HL-60 (cell line): ENCODE results near the gene FGFBP3.
A peak's percentile ranks its signal among the peaks of the same experiment; 100 is the strongest.

Experiments used
- DNase-seq, 2 experiments: peaks; one replicate each; pipeline ENCODE4 v3.0.0-alpha.2; 2010 to 2020; ENCODE audit warnings: low read depth in 1 of 2, low spot score in 1 of 2
- H3K27ac ChIP-seq: fragments of 250-450 bp; sonication (Bioruptor Pico); replicated peaks from 2 replicates; pipeline ENCODE4 v1.5.1; 2020; ENCODE audit warnings: mild to moderate bottlenecking, moderate library complexity
- H3K27me3 ChIP-seq: fragments of 250-450 bp; sonication (Bioruptor Pico); 2 replicates; pipeline ENCODE4 v1.5.1; 2021; ENCODE audit warnings: mild to moderate bottlenecking, moderate library complexity; ENCODE audit not compliant: insufficient read depth, poor library complexity, severe bottlenecking
- H3K4me3 ChIP-seq: replicated peaks from 2 replicates; pipeline ENCODE4 v1.5.1; 2011; ENCODE audit warnings: mild to moderate bottlenecking, control low read depth, low read length; ENCODE audit not compliant: insufficient read depth
- GABPA ChIP-seq: IDR thresholded peaks from 2 replicates; pipeline ENCODE4 v1.6.1; 2012; ENCODE audit warnings: low read depth
- POLR2AphosphoS5 ChIP-seq: IDR thresholded peaks from 2 replicates; pipeline ENCODE4 v1.6.1; 2012; ENCODE audit warnings: low read depth
- SPI1 ChIP-seq: IDR thresholded peaks from 2 replicates; pipeline ENCODE4 v1.6.1; 2012; ENCODE audit warnings: low read depth, mild to moderate bottlenecking, borderline replicate concordance
- TF ChIP-seq, protein P1 (sequence below): IDR thresholded peaks from one replicate; pipeline ENCODE4 v1.5.1; 2011; ENCODE audit warnings: low read length, control low read depth, inconsistent platforms; ENCODE audit not compliant: insufficient read depth
- TF ChIP-seq, protein P2 (sequence below): IDR thresholded peaks from 2 replicates; pipeline ENCODE4 v1.6.1; 2012; ENCODE audit warnings: low read depth; ENCODE audit not compliant: insufficient replicate concordance

Gene FGFBP3

DNA sequence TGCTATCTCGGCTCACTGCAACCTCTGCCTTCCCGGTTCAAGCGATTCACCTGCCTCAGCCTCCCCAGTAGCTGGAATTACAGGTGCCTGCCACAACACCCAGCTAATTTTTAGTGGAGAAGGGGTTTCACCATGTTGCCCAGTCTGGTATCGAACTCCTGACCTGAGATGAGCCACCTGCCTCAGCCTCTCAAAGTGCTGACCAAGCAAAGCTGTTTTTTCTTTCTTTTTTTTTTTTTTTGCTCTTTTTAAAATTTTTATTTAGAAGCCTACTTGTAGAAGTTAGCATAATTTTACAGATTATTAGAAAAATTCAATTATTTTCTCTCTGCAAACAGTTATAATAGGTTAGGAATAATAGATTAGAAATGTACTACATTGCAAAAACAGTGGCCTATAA lies 1.2 kb upstream of the FGFBP3 start:
- DNase-seq, result no peak
- TF ChIP-seq POLR2AphosphoS5, result no peak
- TF ChIP-seq GABPA, result no peak
- no peak for TF ChIP-seq SPI1
- TF ChIP-seq, protein P1, sequence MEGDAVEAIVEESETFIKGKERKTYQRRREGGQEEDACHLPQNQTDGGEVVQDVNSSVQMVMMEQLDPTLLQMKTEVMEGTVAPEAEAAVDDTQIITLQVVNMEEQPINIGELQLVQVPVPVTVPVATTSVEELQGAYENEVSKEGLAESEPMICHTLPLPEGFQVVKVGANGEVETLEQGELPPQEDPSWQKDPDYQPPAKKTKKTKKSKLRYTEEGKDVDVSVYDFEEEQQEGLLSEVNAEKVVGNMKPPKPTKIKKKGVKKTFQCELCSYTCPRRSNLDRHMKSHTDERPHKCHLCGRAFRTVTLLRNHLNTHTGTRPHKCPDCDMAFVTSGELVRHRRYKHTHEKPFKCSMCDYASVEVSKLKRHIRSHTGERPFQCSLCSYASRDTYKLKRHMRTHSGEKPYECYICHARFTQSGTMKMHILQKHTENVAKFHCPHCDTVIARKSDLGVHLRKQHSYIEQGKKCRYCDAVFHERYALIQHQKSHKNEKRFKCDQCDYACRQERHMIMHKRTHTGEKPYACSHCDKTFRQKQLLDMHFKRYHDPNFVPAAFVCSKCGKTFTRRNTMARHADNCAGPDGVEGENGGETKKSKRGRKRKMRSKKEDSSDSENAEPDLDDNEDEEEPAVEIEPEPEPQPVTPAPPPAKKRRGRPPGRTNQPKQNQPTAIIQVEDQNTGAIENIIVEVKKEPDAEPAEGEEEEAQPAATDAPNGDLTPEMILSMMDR, result no peak
- TF ChIP-seq, protein P2, sequence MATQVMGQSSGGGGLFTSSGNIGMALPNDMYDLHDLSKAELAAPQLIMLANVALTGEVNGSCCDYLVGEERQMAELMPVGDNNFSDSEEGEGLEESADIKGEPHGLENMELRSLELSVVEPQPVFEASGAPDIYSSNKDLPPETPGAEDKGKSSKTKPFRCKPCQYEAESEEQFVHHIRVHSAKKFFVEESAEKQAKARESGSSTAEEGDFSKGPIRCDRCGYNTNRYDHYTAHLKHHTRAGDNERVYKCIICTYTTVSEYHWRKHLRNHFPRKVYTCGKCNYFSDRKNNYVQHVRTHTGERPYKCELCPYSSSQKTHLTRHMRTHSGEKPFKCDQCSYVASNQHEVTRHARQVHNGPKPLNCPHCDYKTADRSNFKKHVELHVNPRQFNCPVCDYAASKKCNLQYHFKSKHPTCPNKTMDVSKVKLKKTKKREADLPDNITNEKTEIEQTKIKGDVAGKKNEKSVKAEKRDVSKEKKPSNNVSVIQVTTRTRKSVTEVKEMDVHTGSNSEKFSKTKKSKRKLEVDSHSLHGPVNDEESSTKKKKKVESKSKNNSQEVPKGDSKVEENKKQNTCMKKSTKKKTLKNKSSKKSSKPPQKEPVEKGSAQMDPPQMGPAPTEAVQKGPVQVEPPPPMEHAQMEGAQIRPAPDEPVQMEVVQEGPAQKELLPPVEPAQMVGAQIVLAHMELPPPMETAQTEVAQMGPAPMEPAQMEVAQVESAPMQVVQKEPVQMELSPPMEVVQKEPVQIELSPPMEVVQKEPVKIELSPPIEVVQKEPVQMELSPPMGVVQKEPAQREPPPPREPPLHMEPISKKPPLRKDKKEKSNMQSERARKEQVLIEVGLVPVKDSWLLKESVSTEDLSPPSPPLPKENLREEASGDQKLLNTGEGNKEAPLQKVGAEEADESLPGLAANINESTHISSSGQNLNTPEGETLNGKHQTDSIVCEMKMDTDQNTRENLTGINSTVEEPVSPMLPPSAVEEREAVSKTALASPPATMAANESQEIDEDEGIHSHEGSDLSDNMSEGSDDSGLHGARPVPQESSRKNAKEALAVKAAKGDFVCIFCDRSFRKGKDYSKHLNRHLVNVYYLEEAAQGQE, result no peak
- no peak overlapping the region for H3K27ac ChIP-seq

DNA sequence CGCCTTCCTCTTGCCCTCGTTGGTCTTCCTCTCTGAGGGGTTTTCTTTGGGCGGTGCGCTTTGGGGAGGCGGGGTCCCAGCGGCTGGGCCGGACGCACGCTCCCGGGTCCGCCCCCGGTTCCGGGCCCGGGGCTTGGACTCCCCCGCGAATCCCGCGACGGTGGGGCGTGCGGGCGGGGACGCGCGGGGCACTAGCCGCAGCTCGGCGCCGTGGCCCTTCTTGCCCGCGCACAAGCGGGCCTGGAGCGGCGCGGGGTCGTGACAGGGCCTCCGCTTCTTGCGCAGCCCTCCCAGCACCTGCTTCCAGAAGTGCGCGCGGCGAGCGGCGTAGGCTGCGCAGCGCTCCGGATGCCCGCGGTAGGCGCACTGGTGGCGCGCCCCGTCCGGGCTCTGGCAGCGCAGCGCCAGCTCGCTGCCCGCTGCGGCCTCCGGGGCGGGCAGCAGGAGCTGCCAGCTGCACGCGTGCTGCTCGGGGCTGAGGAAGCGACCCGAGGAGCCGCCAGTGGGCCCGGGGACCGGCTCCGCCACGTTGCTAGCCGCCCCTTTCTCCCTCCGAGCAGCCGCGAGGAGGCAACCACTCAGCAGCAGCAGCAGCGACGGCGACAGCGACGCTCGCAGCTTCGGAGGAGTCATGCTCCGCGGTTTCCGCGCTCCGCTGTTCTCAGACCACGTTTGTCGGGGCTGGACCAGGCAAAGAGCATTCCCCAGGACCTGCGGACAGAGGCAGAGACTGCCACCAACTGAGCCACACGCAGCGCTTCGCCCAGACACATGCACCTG lies 759 bp downstream of the FGFBP3 start:
- TF ChIP-seq, protein P2, result no peak
- peak; percentile 24; the same call in 1 of the 2 replicates for TF ChIP-seq GABPA
- no peak for TF ChIP-seq SPI1
- TF ChIP-seq, protein P1, result peak; percentile 64
- TF ChIP-seq POLR2AphosphoS5, result peak; percentile 34; the same call in 1 of the 2 replicates
- DNase-seq, result peak; percentile 72 to 85
- H3K27ac ChIP-seq, result peak overlapping the region; percentile 52

More for the DNA sequence above, 1.2 kb upstream of the FGFBP3 start:
- H3K4me3 ChIP-seq, result no peak overlapping the region
- H3K27me3 ChIP-seq, result no peaks in the 10 kb centered on the region

DNA sequence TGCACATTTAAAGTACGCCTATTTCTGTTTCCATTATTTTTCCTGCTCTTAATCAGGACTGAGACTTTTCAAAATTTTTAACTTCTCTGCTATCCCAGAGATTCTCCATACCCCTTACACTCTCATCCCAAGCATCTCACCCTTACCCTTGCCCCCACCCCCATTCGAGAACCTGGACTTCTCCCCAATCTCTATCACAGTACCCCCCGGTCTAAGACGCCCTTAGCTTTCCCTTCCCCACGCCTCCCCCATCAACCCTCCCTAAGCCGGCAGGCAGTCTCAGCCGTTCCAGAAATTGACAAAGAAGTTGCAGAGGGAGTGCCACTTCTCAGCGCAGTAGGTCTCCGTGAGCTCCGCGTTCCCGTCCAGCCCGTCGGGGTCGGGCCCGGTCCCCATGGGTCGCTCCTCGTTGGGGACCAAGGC lies 1.4 kb downstream of the FGFBP3 start:
- Histone ChIP-seq H3K4me3 (peak overlapping the region; percentile 71), H3K27ac (peak overlapping the region; percentile 48; the same call in 1 of the 2 replicates), H3K27me3 (no peaks in the 10 kb centered on the region)
- no peak for DNase-seq
- TF ChIP-seq, protein P1, result no peak
- TF ChIP-seq SPI1 (no peak), GABPA (no peak), POLR2AphosphoS5 (no peak)
- TF ChIP-seq, protein P2, result no peak

More for the DNA sequence above, 759 bp downstream of the FGFBP3 start:
- peak overlapping the region; percentile 71 for H3K4me3 ChIP-seq
- H3K27me3 ChIP-seq, result no peaks in the 10 kb centered on the region
